ENCODE results near the gene ADRB1.

Gene ADRB1

DNA sequence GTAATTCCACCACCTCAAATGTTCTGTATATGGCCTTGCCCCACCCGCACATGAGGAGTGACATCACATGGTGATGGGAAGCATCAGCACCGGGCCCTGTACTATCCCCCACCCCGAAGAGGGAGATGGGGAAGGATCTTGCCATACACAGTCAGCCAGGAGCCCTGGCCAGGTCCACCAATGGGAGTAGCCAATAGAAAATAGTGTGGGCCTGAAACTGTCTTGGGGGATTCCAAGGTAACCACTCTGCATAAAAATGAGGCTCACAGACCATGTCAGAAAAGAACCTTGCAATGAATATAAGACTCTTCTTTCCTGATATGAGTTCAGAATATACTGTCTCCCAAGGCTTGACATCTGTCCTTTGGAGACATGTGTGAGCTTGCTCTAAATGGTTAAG is 51.1 kb downstream of the ADRB1 start:
- no peak for DNase-seq (ENCODE audit: low read depth)

DNA sequence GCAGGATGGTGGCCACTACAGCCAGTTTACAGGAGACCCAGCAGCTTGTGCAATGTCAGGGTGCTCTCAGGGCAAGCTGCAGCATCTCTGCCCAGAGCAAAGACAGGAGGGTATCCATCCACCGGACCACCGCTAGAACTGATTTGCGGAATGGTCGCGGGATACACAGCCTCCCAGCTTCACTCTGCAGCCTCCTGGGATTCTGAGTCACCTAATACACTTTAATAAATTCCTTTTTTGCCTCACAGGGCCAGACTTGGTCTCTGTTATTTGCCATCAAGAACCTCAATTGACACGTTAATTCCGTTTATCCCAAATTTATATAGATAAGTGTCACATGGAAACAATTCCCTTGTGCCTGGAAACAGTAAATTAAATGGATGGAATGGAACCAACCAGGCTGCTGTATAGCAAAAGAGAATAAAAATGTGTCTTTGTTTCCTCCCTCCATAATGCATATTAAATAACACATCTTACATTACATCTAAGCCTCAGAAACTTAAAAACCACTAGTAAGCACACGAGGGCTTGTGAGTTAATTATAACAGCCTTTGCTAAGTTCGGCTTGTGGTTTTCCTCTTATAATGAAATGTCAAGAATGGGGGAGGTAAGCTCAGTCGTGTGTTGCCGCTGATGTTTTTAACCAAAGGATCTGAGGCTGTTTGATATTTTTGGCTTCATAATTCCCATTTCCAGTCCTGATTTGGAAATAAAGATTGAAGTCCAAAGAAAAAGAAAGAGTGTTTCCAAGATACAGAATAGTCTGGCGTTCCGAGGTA is 52.1 kb downstream of the ADRB1 start:
- DNase-seq (ENCODE audit: low read depth) = no peak

Measured in T follicular helper cell (primary cell).